MCF 10A (cell line): ENCODE results near the gene MIA2. TPM values are rescaled to one million over a fixed set of nuclear protein-coding genes. Genes with fewer than 3 reads are reported as not detected.

ENCODE experiments used
- BruUV-seq: library from RNA; stranded (reverse); fragments of 400-500 nt; replicated peaks from 2 replicates; lab custom pipeline; 2021; lab: Mats Ljungman, UMichigan
- CTCF ChIA-PET: fragments of 300-600 bp; sonication (Branson Sonifier 250); formaldehyde crosslinking; extraction: SDS; loops from one replicate; lab custom pipeline; 2021; ENCODE audit warnings: antibody characterized with exemption, inconsistent platforms; lab: Yijun Ruan, JAX
- POLR2A ChIA-PET: fragments of 300-600, 350-650 bp; sonication (Branson Sonifier 250); formaldehyde crosslinking; extraction: SDS; loops from one replicate; lab custom pipeline; 2020; ENCODE audit warnings: antibody characterized with exemption, inconsistent platforms; lab: Yijun Ruan, JAX
- DNase-seq: peaks from one replicate; pipeline ENCODE4 v3.0.0-alpha.2; 2018; ENCODE audit not compliant: unreplicated experiment
- H3K27ac Mint-ChIP-seq: one replicate; pipeline ENCODE4 v1.8.0; 2022; ENCODE audit warnings: mild to moderate bottlenecking, low read depth, mixed read lengths; ENCODE audit not compliant: unreplicated experiment
- H3K27me3 Mint-ChIP-seq: one replicate; pipeline ENCODE4 v1.8.0; 2022; ENCODE audit warnings: mixed read lengths; ENCODE audit not compliant: insufficient read depth, unreplicated experiment
- H3K36me3 Mint-ChIP-seq: one replicate; pipeline ENCODE4 v1.8.0; 2022; ENCODE audit warnings: mild to moderate bottlenecking, moderate library complexity, mixed read lengths; ENCODE audit not compliant: insufficient read depth, unreplicated experiment
- H3K4me1 Mint-ChIP-seq: one replicate; pipeline ENCODE4 v1.8.0; 2022; ENCODE audit warnings: mixed read lengths; ENCODE audit not compliant: insufficient read depth, unreplicated experiment
- H3K4me3 Mint-ChIP-seq: one replicate; pipeline ENCODE4 v1.8.0; 2022; ENCODE audit warnings: mild to moderate bottlenecking, moderate library complexity, mixed read lengths; ENCODE audit not compliant: unreplicated experiment
- H3K9me3 Mint-ChIP-seq: one replicate; pipeline ENCODE4 v1.8.0; 2022; ENCODE audit warnings: mixed read lengths; ENCODE audit not compliant: unreplicated experiment
- CTCF ChIP-seq: fragments of 200-600 bp; IDR thresholded peaks from one replicate; pipeline ENCODE4 v1.8.0; 2022; ENCODE audit warnings: antibody characterized with exemption, mild to moderate bottlenecking; ENCODE audit not compliant: unreplicated experiment
- intact Hi-C: fragments of 100-400 bp; cut with micrococcal nuclease; formaldehyde crosslinking; loops from 2 replicates; pipeline ENCODE4 v1.14.1; 2022
- total RNA-seq: library from RNA; stranded (reverse); gene quantifications from 2 replicates; pipeline ENCODE4 v1.2.3, GENCODE V29; 2022

Gene MIA2
- total RNA-seq, 1 experiment from 2014 or later, result 63.2 TPM

GRCh38 chr14:39431416-39432178 lies 197.9 kb downstream of the MIA2 start:
- Mint-ChIP-seq H3K27ac (peak overlapping the region; percentile 100), H3K36me3 (peaks cover 7% of the 10 kb centered on the region), H3K4me3 (peak overlapping the region; percentile 94), H3K4me1 (peaks cover 28% of the 10 kb centered on the region), H3K27me3 (no peaks in the 10 kb centered on the region), H3K9me3 (no peaks in the 10 kb centered on the region)
- TF ChIP-seq CTCF, result no peak
- DNase-seq, result peak; percentile 36
- BruUV-seq, result no TSS peak
- intact Hi-C loops, result loop anchor here (2.0 to 5.0 kb wide), 2 partner anchors 259 to 329 kb away; partner anchors contain the start of genes SEC23A and TRAPPC6B
- ChIA-PET POLR2A (interaction anchor here (0.5 to 6.1 kb wide), 34 partner anchors 8 to 1808 kb away, joined by 3 to 57 read pairs (median 4); partner anchors contain the start of genes GEMIN2, PNN, SEC23A and TRAPPC6B), CTCF (interaction anchor here (0.5 to 0.8 kb wide), 5 partner anchors 10 to 1530 kb away, joined by 3 to 4 read pairs (median 4); no protein-coding TSS in a partner anchor)

- peak within 1 kb of the TSS; percentile 100 for H3K27ac Mint-ChIP-seq
- intact Hi-C loops, result loop anchor here (2.0 to 5.0 kb wide), 2 partner anchors 260 to 329 kb away; partner anchors contain the start of genes SEC23A and TRAPPC6B
- no peak for TF ChIP-seq CTCF
- ChIA-PET POLR2A (interaction anchor here (0.6 to 6.1 kb wide), 35 partner anchors 9 to 1756 kb away, joined by 3 to 57 read pairs (median 4); partner anchors contain the start of genes GEMIN2, PNN, SEC23A and TRAPPC6B), CTCF (interaction anchor here (0.6 to 0.7 kb wide), 2 partner anchors 733 to 1531 kb away, joined by 3 read pairs; no protein-coding TSS in a partner anchor)
- H3K27me3 Mint-ChIP-seq, result no peaks in the 10 kb centered on the region
- DNase-seq, result peak; percentile 95
- H3K36me3 Mint-ChIP-seq, result peaks cover 7% of the 10 kb centered on the region
- H3K4me1 Mint-ChIP-seq, result peaks cover 24% of the 10 kb centered on the region
- H3K9me3 Mint-ChIP-seq, result no peaks in the 10 kb centered on the region
- BruUV-seq, result no TSS peak
- peak within 1 kb of the TSS; percentile 94 for H3K4me3 Mint-ChIP-seq
Observed at GRCh38 chr14:39432179-39432618, 198.5 kb downstream of the MIA2 start, which contains the start of gene FBXO33. FBXO33 (minus strand) TSS chr14:39432433; CDS start chr14:39432162, 271 bp downstream.

- DNase-seq, result peak; percentile 91
- intact Hi-C loops, result loop anchor here (2.0 to 5.0 kb wide), 2 partner anchors 261 to 330 kb away; partner anchors contain the start of genes SEC23A and TRAPPC6B
- ChIA-PET POLR2A (interaction anchor here (0.6 to 6.1 kb wide), 28 partner anchors 9 to 1247 kb away, joined by 3 to 57 read pairs (median 4); partner anchors contain the start of genes GEMIN2, PNN, SEC23A and TRAPPC6B), CTCF (interaction anchor here (0.6 to 0.9 kb wide), 4 partner anchors 9 to 732 kb away, joined by 3 to 6 read pairs (median 3); no protein-coding TSS in a partner anchor)
- H3K36me3 Mint-ChIP-seq, result peaks cover 7% of the 10 kb centered on the region
- peak overlapping the region; percentile 100 for H3K27ac Mint-ChIP-seq
- H3K4me1 Mint-ChIP-seq, result peaks cover 24% of the 10 kb centered on the region
- TSS peak; percentile 79 for BruUV-seq
- H3K27me3 Mint-ChIP-seq, result no peaks in the 10 kb centered on the region
- peak overlapping the region; percentile 94 for H3K4me3 Mint-ChIP-seq
- TF ChIP-seq CTCF, result no peak
- H3K9me3 Mint-ChIP-seq, result no peaks in the 10 kb centered on the region
Observed at GRCh38 chr14:39432619-39433451, 199.1 kb downstream of the MIA2 start.
